ENCODE data around the gene SSX2IP.
"Not testable (repeated sequence)": the region's sequence is repeated elsewhere in the genome, so short reads cannot be mapped to it uniquely, and the experiment has no call there.

Gene SSX2IP

DNA sequence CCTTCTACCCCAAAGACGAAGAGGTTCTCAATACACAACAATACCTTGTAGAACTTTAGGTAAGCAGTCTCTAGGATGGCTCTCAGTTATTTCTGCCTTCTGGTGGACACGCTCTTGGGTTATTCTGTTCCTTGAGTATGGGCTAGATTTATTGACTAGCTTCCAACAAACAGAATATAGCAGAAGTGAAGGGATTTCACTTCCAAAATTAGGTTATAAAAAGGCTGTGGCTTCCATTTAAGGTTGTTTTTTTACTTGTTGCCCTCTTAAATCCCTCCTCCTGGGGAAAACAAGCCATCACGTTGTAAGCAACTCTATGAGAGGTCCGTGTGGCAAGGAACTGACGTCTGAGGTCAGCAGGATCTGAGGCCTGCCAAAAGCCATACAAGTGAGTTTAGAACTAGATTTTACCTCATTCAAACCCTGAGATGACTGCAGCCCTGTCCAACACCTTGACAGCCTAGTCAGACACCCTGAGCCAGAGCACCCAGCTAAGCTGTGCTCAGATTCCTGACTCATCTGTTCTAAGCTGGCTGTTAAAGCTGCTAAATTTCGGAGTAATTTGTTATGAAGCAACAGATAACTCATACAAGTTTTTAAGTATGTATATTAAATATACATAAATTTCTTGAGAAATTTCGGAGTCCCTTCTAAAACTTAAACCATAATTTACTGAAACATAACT, 12.7 kb downstream of the SSX2IP start:
- DNase-seq (ENCODE audit: low read depth), result no peak

DNA sequence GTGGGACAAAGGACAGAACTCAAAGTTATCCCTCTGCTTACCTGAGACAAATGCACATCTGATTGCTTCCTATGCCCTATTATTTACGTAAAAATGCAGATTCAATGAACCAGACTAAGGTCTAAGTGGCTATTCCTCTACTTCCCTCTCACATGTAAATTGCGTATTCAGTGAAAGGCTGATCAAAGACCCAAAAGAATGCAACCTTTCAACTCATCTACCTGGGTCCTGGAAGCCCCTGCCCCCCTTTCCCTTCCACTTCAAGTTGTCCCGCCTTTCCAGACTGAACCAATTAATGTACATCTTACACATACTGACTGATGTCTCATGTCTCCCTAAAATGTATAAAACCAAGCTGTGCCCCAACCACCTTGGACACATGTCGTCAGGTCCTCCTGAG, 14.6 kb downstream of the SSX2IP start:
- no peak for DNase-seq (ENCODE audit: low read depth)

DNA sequence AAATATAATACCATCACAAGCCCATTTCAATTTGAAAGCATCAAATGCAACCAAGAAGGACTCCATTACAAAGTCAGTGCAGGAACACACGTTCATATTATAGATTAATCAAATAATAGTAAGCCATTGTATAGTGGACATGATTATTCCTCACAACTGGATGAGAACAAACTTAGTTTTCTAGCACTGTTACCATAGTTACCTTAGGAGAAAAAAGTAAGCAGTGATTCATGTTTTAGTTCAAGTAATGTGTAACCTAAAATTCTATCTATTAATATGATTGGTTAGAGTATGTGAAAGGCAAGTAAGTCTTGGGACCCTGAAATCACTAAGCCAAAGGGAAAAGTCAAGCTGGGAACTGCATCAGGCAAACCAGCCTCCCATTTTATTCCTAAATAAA, 15.2 kb downstream of the SSX2IP start:
- DNase-seq (ENCODE audit: low read depth), result no peak

DNA sequence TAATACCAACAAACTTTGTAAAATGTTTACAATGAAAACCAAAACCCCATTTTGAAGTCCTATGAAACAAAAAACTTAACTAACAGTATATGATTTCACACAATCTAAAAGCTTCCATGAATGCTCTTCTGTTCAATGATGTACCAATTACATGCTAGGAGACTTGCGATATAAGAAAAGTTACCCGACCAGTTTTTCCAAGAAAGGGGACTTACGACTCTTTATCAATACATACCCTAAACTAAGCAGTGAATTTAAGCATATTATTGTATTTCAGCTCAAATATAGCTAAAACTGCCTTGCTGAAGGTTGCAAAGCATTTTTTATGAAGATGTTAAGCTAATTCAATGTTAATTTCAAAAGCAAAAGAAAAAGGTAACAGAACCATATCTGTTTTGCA, 15.6 kb downstream of the SSX2IP start:
- no peak for DNase-seq (ENCODE audit: low read depth)

DNA sequence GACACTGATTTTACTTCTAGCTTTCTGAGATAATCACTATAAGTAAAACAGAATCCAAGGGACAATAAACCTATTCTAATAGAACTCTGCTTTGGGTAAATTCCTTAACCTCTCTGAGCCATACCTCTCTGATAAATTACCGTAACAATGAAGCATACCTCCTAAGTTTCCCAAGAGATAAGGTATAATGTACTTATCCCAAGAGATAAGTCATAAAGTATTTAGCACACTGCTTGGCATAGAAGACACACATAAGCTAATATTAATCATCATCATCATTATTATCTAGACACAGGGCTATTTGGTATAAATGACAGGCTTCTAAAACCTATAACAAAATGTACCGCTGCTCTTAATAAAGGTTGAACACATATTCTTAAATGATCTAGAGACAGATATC, 16.2 kb downstream of the SSX2IP start:
- DNase-seq (ENCODE audit: low read depth), result no peak

DNA sequence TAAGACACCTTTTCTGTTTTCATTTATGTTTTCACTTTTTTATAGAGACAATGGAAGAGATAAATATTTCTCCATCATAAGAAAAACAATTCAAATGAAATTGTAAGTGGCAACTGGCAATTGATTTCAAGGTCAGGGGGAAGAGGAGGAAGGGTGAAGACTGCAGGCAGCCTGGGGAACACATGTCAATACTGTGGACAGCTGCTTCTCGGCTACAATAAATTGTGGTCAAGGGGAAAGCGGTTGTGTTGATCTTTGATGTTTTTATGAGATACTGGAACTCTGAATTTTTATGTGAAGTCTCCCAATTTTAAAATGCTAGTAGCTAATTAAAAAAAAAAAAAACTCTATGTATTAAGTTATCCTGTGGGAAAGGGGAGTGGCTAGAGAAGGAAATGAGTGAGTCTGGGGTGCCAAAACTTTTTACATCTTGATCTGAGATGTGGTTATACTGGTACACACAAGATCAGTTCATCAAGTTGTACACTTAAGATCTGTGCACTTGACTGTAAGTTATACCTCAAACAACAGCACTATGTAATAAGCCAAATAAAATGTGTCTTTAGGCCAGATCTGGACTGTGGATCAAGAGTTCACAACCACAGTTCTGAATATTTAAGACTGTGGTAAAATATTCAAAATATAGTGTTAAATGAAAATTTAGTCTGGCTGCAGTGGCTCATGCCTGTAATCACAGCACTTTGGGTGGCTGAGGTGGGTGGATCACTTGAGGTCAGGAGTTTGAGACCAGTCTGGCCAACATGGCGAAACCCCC, 18.0 kb downstream of the SSX2IP start:
- no peak for DNase-seq (ENCODE audit: low read depth)

DNA sequence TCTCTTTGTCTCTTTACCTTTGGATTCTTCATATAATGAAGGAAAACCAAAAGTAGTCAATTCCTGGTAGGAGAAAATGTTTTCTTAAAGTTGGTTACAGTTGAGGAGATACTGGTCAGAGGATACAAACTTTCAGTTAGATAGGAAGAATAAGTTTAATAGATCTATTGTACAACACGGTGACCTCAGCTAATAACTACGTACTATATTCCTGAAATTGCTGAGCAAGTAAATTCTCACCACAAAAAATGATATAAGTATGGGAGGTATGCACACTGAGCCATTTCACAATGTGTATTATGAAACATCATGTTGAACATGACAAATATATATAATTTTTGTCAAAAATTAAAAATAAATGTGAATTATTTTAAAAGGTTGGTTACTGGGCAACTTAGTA, 20.4 kb downstream of the SSX2IP start:
- DNase-seq (ENCODE audit: low read depth), result no peak

DNA sequence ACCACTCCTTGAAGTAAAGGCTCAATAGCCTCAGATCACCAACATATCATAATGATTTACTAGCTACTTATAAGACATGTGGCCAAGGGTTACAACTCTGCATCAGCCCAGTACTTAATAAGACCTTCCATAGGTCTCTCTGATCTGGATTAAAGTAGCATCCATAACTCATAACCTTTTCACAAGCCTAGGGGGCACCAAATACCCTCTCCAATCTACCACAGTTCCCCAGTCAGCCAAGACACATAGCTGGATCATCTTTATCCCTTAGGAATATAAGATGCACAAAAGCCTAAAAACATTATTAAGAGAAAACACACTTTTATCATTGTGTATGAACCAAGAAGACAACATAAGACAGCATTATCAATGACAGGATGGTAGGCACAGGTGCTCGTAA, 22.1 kb downstream of the SSX2IP start:
- peak; percentile 47 for DNase-seq (ENCODE audit: low read depth)

DNA sequence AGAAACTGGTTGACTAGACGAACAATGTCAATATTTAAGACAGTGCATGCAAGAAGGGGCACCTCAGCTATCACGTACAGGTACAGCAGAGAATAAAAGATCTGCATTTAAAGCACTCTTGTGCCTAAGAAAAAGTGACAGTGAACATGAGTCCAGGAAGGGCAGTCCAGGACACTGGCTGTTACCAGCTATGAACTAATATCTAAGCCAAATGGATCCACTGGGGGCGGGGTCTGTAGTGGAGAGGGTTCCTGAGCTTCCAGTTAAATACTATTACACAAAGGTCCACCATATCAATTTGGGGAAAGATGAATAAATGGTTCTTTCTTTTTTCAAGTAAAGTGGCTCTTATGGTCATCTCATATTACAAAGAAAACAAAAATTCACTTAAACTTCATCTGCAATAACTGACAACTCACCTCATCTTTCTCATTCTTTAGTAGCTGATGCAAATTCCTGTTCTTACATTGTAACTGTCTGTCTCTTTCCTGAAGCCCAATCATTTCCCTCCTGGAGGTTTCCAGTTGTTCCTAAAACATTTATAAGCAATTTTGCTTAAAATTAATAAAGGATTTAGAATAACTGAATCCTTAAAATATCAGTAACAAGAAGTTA, 24.5 kb downstream of the SSX2IP start:
- peak; percentile 12 for DNase-seq (ENCODE audit: low read depth)

DNA sequence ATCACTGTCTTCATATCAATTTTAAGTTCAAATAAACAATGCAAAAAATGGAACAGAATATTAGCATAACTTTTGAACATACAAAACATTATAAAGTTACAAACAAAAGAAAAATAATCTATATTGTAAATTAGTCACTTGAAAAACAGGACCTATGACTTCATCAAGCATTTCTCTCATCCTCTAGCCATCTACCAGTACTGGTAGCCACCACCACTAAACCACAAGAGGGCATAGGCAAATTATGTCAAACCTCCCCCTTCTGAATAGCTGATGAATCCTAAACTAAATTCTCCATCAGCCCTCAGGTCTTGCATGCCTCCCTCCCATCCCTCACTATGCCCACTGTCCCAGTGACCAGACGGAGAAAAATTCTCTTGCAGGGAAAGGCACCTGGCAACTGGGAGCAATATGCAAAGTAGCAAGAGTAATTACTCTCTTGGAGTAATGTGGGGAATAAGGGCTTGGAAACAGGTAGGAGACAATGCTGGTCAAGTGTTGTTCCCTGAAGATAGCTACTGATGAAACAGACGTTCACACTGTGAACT, 37.1 kb downstream of the SSX2IP start:
- peak; percentile 64 for DNase-seq (ENCODE audit: low read depth)

DNA sequence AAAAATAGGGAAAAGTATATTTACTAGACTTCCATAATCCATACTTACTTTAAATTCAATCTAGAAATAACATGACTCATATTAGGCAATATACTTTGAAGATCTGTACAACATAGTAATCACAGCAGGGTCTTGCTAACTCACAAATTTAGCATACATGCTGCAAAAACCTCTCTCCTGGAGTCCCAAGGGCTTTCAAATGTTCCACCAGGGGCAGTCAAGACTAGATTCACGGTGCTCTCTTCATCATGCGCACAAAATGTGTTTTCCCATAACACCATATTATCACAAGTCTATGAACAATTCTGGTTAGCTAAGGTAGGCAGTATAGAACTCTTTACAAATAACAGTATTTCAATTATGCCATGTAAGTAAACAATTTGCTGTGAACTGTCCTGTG, 45.8 kb downstream of the SSX2IP start:
- DNase-seq (ENCODE audit: low read depth), result no peak

DNA sequence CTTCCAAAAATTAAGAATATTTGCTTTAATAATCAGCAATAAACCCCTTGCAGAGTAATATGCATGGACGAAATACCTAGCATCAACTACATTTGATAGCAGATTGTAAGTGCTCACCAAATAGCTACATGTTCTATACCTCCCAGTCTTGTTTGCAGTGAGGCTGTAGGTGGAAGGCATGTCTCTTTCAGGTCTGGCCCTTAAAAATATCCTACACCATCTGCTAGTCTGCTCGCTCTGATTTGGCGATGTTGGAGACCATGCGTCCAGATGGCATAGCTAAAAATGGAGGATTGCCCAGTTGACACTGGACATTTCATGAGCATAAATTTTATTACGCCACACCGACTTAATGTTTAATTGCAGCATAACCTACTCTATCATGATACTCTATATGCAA, 47.1 kb downstream of the SSX2IP start:
- DNase-seq (ENCODE audit: low read depth), result no peak

DNA sequence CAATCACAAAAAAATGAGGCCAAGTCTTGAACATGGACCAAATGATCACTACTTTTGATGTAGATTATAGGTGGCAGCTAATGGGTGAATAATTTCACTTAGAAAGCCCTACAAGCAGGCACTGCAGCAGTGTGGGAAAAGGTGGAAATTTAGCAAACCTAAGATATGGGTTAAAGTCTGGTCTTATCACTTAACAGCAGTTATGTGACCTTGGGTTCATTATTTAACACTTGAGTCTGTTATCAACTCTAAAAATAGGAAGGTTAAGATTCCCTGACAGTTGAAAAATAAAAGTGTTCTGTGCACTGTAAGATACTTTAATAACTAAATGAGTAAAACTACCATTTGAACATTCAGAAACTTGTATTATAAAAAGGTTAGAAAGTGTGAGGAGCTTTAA, 47.5 kb downstream of the SSX2IP start:
- DNase-seq (ENCODE audit: low read depth), result no peak

DNA sequence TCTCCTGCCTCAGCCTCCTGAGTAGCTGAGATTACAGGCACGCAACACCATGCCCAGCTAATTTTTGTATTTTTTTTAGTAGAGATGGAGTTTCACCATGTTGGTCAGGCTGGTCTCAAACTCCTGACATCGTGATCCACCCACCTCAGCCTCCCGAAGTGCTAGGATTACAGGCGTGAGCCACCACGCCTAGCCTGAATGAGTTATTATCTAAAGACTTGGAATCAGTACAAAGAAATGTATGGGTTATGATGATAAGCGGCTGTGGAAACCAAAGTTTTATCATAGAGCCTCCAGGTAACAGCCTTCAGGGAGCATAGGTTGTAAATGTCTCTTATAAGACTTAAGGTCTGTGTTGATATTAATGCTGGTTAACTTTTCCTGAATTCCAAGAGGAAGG, 50.5 kb downstream of the SSX2IP start:
- not testable (repeated sequence) for DNase-seq (ENCODE audit: low read depth)

DNA sequence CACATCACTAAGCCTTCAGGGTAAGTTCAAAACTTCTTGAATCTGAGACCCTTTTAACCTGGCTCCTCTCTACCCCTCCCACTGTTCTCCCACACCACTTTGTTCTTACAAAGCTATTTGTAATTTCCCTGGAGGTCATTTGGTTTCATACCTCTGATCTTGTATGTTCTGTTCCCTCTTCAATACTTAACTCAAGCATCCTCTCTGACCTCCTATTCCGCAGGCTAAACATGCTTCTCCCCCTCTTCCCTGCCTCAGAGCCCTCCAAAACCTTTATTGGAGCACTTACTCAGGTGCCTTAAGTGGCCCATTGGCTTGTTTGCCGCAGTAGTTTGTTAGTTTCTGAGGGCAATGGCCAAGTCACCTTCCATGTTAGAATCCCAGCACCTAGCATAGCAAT, 54.8 kb downstream of the SSX2IP start:
- DNase-seq (ENCODE audit: low read depth), result no peak

DNA sequence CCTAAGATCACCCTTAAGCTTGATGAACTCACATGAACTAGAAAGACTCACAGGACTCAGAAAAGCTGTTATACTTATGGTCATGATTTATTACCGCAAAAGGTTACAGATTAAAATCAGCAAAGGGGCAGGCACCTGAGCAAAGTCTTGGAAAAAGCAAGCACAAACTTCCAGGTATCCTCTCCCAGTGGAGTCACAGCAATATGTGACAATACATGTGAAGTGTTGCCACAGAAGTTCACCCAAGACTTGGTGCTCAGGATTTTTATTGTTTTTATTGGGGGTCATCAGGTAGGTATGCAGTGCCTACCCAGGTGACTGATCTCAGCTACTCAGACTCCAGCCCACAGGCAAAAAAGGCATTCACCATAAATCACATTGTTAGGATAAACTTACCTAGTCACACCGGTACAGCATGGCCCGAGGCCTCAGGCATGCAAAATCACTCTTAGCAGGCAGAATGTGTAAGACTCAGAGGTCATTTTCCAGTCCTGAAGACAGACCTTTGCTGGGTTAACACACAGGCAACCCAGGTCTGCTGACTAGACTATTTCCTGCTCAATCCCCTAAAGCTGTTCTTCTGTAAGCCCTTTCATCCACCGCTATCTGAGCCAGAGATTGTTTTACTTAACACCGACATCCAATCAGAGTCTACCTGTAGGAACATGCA, 55.6 kb downstream of the SSX2IP start:
- DNase-seq (ENCODE audit: low read depth), result peak; percentile 7

DNA sequence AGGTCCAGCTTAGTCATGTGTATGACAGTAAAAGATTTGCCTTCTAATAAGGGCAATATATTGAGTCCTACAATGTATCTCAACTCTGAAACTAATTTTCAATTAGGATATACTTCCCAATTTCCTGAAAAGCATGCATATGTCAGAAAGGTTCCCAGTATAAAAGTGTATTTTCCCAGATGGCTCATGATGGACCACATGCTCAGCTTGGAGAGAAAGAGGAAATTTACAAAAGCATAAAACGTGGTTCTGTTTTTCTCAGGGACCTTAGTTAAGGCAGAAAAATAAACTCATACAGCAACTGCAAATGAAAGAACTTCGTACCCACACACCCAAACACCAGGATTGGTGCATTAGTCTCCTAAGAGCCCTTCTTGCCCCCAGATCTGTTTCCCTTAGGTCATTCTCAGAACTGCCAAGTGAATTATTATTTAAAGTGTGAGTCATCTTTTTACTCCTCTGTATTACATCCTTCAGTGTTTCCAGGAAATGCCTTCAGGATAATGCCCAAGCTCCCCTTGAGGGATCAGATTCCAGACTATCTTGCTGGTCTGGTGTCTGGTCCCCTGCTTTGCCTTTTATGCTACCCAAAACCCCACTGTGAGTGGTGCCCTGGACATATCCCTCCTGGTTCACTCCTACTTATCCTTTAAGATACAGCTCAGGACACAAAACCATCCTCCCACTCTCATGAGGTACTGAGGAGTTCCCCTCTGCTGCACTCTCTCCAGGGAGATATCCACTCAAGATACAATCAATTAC, 57.4 kb downstream of the SSX2IP start:
- DNase-seq (ENCODE audit: low read depth), result peak; percentile 81

DNA sequence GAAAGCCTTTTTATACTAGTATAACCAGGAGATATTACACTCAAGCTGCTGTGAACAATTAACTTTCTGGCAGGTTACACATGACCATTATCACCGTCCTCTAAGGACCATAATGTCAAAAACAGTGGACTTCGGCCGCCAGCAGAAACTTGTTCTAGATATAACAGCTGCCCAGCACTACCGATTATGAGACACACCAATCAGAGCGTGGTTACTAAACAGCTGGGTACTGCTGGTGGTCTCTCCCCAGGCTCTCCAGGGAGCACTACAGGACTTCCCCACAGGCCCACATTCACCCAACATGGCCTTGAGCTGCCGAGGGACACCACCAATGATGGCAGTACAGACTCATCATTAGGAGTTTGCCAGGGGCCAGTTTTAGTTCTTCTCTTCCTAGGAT, 58.1 kb downstream of the SSX2IP start:
- no peak for DNase-seq (ENCODE audit: low read depth)

DNA sequence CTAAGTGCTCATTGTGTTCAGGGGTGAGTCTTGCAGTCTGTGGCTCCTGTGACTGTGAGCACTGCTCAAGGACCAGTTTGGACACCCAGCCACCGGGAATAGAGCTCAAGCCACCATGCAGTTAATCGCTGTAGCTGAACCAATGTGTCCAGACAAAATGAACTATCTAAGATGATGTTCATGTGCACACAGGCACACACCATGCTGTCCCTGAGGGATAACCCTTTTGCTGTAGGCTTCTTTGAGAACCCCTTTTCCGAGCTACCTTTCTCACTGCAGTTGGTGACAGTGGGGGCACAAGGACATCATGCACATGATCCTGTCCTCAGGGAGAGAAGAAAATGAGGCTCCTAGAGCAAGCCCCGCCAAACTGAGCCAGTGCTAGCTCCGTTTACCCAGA, 65.4 kb downstream of the SSX2IP start:
- DNase-seq (ENCODE audit: low read depth), result no peak

DNA sequence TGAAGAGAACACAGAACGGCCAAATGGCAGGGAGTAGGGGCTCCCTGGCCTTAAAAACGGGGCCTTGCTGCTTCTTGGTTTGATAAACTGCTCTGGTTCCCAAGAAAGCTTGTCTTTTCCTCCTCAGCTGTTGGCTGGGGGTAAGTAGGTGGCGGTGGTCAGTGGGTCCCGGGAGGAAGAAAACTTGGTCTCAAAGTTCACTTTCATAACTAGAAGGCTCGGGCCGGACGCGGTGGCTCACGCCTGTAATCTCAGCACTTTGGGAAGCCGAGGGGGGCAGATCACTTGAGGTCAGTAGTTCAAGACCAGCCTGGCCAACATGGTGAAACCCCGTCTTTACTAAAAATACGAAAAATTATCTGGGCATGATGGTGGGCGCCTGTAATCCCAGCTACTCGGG, 68.7 kb downstream of the SSX2IP start:
- DNase-seq (ENCODE audit: low read depth), result no peak

DNA sequence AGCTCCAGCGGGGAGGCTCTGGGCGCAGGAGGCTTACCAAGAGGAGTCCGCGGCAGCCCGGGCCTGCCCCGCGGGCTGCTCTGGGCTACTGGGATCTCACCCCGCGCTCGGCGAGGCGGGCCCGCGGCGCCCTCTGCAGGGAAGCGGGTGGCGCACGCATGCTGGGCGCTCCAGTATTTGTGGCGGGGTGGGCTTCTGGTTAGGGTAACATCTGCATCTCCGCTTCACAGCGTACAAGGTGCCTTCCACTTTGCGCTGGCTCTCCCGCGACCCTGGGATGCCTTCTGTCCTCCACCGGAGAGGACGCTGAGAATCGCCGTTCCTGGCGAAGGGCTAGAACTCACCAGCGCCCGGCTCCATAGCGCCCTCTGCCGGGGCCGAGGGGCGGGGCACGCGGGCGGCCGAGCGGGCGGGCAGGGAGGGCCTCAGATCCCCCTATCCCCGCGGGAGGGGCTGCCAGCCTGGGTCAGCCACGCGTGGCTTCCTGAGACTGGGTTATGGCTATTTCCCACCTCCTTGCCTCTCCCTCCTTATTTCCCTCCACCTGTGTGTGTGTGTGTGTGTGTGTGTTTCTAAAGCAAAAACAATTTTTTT, 69.4 kb downstream of the SSX2IP start:
- DNase-seq (ENCODE audit: low read depth), result peak; percentile 82
